DLD1 (cell line): Measurements from ENCODE around the gene TANGO6.
"Not testable (repeated sequence)": the region's sequence is repeated elsewhere in the genome, so short reads cannot be mapped to it uniquely, and the experiment has no call there.

Experiments used
- in situ Hi-C: cut with HindIII; loops from 2 replicates; pipeline ENCODE4 v1.10.0; 2017; ENCODE audit warnings: low sequenced_read_pairs

TANGO6 gene

GRCh38 chr16:69111216-69111875, 268.0 kb downstream of the TANGO6 start:
- in situ Hi-C loops, result loop anchor here (25.0 kb wide), 1 partner anchor 199 kb away; no protein-coding TSS in a partner anchor

- in situ Hi-C loops, result loop anchor here (25.0 kb wide), 1 partner anchor 200 kb away; no protein-coding TSS in a partner anchor
Observed at GRCh38 chr16:69111876-69112230, 268.5 kb downstream of the TANGO6 start.

GRCh38 chr16:69112285-69113129, 269.2 kb downstream of the TANGO6 start:
- in situ Hi-C loops, result loop anchor here (25.0 kb wide), 1 partner anchor 200 kb away; no protein-coding TSS in a partner anchor

GRCh38 chr16:69113216-69113615, 269.9 kb downstream of the TANGO6 start:
- in situ Hi-C loops, result loop anchor here (25.0 kb wide), 1 partner anchor 201 kb away; no protein-coding TSS in a partner anchor

GRCh38 chr16:69114346-69114975, 271.1 kb downstream of the TANGO6 start:
- in situ Hi-C loops, result loop anchor here (25.0 kb wide), 1 partner anchor 202 kb away; no protein-coding TSS in a partner anchor

- in situ Hi-C loops, result loop anchor here (25.0 kb wide), 1 partner anchor 203 kb away; no protein-coding TSS in a partner anchor
Observed at GRCh38 chr16:69114976-69115355, 271.6 kb downstream of the TANGO6 start.

- in situ Hi-C loops, result loop anchor here (25.0 kb wide), 1 partner anchor 203 kb away; no protein-coding TSS in a partner anchor
Observed at GRCh38 chr16:69115361-69115760, 272.0 kb downstream of the TANGO6 start.

GRCh38 chr16:69115837-69116236, 272.5 kb downstream of the TANGO6 start:
- in situ Hi-C loops, result loop anchor here (25.0 kb wide), 1 partner anchor 204 kb away; no protein-coding TSS in a partner anchor

- in situ Hi-C loops, result loop anchor here (25.0 kb wide), 1 partner anchor 204 kb away; no protein-coding TSS in a partner anchor
Observed at GRCh38 chr16:69116256-69116875, 273.0 kb downstream of the TANGO6 start.

- in situ Hi-C loops, result loop anchor here (25.0 kb wide), 1 partner anchor 205 kb away; no protein-coding TSS in a partner anchor
Observed at GRCh38 chr16:69116906-69117305, 273.6 kb downstream of the TANGO6 start.

GRCh38 chr16:69118468-69118867, 275.1 kb downstream of the TANGO6 start:
- in situ Hi-C loops, result loop anchor here (25.0 kb wide), 1 partner anchor 206 kb away; no protein-coding TSS in a partner anchor

- in situ Hi-C loops, result loop anchor here (25.0 kb wide), 1 partner anchor 207 kb away; no protein-coding TSS in a partner anchor
Observed at GRCh38 chr16:69118994-69119393, 275.7 kb downstream of the TANGO6 start.

GRCh38 chr16:69119536-69119935, 276.2 kb downstream of the TANGO6 start:
- in situ Hi-C loops, result loop anchor here (25.0 kb wide), 1 partner anchor 207 kb away; no protein-coding TSS in a partner anchor

- in situ Hi-C loops, result loop anchor here (25.0 kb wide), 1 partner anchor 208 kb away; no protein-coding TSS in a partner anchor
Observed at GRCh38 chr16:69120096-69120664, 276.8 kb downstream of the TANGO6 start.

GRCh38 chr16:69123910-69124309, 280.6 kb downstream of the TANGO6 start:
- in situ Hi-C loops, result loop anchor here (25.0 kb wide), 1 partner anchor 212 kb away; no protein-coding TSS in a partner anchor

- in situ Hi-C loops, result loop anchor here (25.0 kb wide), 1 partner anchor 212 kb away; no protein-coding TSS in a partner anchor
Observed at GRCh38 chr16:69124406-69124805, 281.1 kb downstream of the TANGO6 start.

GRCh38 chr16:69124961-69125360, 281.6 kb downstream of the TANGO6 start:
- in situ Hi-C loops, result loop anchor here (25.0 kb wide), 1 partner anchor 213 kb away; no protein-coding TSS in a partner anchor

GRCh38 chr16:69126221-69126620, 282.9 kb downstream of the TANGO6 start:
- in situ Hi-C loops, result no loop called here

GRCh38 chr16:69126801-69127200, 283.5 kb downstream of the TANGO6 start:
- in situ Hi-C loops, result not testable (repeated sequence)
